DOHH2 (cell line): ENCODE measurements around the gene KDM7A.

Source experiments
- EZH2phosphoT487 ChIP-seq: fragments of 200-600 bp; sonication (generic); IDR thresholded peaks from 2 replicates; pipeline ENCODE4 v1.6.1; 2017; ENCODE audit warnings: borderline replicate concordance, mild to moderate bottlenecking, antibody characterized with exemption, low read length, moderate library complexity, mixed read lengths
- TF ChIP-seq, protein P1 (sequence below): fragments of 200-600 bp; sonication (generic); IDR thresholded peaks from one replicate; pipeline ENCODE4 v1.5.1; 2014; ENCODE audit warnings: antibody characterized with exemption, mild to moderate bottlenecking, low read depth, low read length; ENCODE audit not compliant: poor library complexity, severe bottlenecking

DNA sequence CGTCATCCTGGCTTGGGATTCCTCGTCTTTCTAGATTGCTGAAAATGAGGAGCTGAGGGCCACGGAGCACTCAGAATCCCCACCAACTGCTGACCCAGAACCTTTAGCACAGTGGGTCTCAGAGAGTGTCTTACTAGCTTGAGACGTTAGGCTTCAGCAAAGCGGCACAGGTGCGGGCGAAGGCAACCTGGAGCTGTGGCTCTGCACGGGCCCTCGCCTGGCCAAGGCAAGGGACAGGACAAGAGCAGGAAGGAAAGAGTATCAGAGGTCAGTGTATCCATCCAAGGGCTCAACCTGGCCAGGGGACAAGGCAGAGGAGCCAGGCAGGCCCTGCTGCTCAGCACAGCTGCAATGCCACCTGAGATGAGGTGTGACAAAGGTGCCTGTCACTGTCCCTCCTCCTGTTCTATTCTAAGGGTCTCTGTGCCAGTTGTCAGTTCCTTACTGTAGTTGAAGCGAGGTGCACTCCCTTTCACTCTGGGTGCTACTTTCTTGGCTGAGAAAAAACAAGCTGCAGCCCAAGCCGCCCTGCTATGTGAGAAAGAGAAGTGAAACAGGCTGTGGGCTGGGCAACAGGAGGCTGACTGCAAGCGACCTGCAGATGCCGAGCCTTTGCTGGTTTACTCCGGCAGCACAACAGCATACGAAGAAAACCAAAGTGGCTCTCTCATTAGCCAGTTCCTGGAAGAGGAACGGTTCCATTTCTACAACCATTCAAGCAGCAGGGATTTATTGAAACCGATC is 33.3 kb upstream of the KDM7A start:
- TF ChIP-seq, protein P1, sequence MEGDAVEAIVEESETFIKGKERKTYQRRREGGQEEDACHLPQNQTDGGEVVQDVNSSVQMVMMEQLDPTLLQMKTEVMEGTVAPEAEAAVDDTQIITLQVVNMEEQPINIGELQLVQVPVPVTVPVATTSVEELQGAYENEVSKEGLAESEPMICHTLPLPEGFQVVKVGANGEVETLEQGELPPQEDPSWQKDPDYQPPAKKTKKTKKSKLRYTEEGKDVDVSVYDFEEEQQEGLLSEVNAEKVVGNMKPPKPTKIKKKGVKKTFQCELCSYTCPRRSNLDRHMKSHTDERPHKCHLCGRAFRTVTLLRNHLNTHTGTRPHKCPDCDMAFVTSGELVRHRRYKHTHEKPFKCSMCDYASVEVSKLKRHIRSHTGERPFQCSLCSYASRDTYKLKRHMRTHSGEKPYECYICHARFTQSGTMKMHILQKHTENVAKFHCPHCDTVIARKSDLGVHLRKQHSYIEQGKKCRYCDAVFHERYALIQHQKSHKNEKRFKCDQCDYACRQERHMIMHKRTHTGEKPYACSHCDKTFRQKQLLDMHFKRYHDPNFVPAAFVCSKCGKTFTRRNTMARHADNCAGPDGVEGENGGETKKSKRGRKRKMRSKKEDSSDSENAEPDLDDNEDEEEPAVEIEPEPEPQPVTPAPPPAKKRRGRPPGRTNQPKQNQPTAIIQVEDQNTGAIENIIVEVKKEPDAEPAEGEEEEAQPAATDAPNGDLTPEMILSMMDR, result no peak
- no peak for TF ChIP-seq EZH2phosphoT487
